Measurements from ENCODE around the gene SEPTIN2.
"Not testable (repeated sequence)": the region's sequence is repeated elsewhere in the genome, so short reads cannot be mapped to it uniquely, and the experiment has no call there.

Gene SEPTIN2

GRCh38 chr2:241288324-241288888 is 27.3 kb upstream of the SEPTIN2 start:
- DNase-seq (ENCODE audit: low read depth): no peak

GRCh38 chr2:241289053-241289452 is 26.7 kb upstream of the SEPTIN2 start:
- DNase-seq (ENCODE audit: low read depth): no peak

GRCh38 chr2:241289597-241289996 is 26.1 kb upstream of the SEPTIN2 start:
- no peak for DNase-seq (ENCODE audit: low read depth)

GRCh38 chr2:241291153-241291552 is 24.6 kb upstream of the SEPTIN2 start:
- no peak for DNase-seq (ENCODE audit: low read depth)

- DNase-seq (ENCODE audit: low read depth): no peak
These were observed 23.7 kb upstream of the SEPTIN2 start for GRCh38 chr2:241291977-241292376.

GRCh38 chr2:241293378-241293797 is 22.3 kb upstream of the SEPTIN2 start:
- DNase-seq (ENCODE audit: low read depth): not testable (repeated sequence)

- no peak for DNase-seq (ENCODE audit: low read depth)
These were observed 20.2 kb upstream of the SEPTIN2 start for GRCh38 chr2:241295326-241296095.

- no peak for DNase-seq (ENCODE audit: low read depth)
These were observed 19.0 kb upstream of the SEPTIN2 start for GRCh38 chr2:241296767-241297166.

GRCh38 chr2:241298673-241299072 is 17.1 kb upstream of the SEPTIN2 start:
- no peak for DNase-seq (ENCODE audit: low read depth)

GRCh38 chr2:241300000-241300399 is 15.7 kb upstream of the SEPTIN2 start:
- DNase-seq (ENCODE audit: low read depth): no peak

GRCh38 chr2:241302083-241302482 is 13.6 kb upstream of the SEPTIN2 start:
- DNase-seq (ENCODE audit: low read depth): no peak

GRCh38 chr2:241302759-241303651 is 12.7 kb upstream of the SEPTIN2 start:
- DNase-seq (ENCODE audit: low read depth): no peak

GRCh38 chr2:241304039-241304670 is 11.6 kb upstream of the SEPTIN2 start:
- DNase-seq (ENCODE audit: low read depth): no peak

- DNase-seq (ENCODE audit: low read depth): no peak
These were observed 8.7 kb upstream of the SEPTIN2 start for GRCh38 chr2:241307055-241307454.

- DNase-seq (ENCODE audit: low read depth): no peak
These were observed 7.5 kb upstream of the SEPTIN2 start for GRCh38 chr2:241308267-241308666.

GRCh38 chr2:241308832-241309500 is 6.8 kb upstream of the SEPTIN2 start:
- DNase-seq (ENCODE audit: low read depth): no peak

GRCh38 chr2:241309684-241310117 is 6.0 kb upstream of the SEPTIN2 start:
- DNase-seq (ENCODE audit: low read depth): peak; percentile 56

GRCh38 chr2:241310917-241311566 is 4.7 kb upstream of the SEPTIN2 start:
- no peak for DNase-seq (ENCODE audit: low read depth)

- DNase-seq (ENCODE audit: low read depth): no peak
These were observed 3.6 kb upstream of the SEPTIN2 start for GRCh38 chr2:241312082-241312481.

GRCh38 chr2:241313543-241314095 is 2.1 kb upstream of the SEPTIN2 start:
- no peak for DNase-seq (ENCODE audit: low read depth)
